ENCODE measurements around the gene SIX5. TPM values are rescaled to one million over a fixed set of nuclear protein-coding genes. Genes with fewer than 3 reads are reported as not detected.
"Not testable (repeated sequence)": the region's sequence is repeated elsewhere in the genome, so short reads cannot be mapped to it uniquely, and the experiment has no call there.

The SIX5 gene
- total RNA-seq, 2 experiments from 2014 or later = 1.5 to 2.8 TPM

DNA sequence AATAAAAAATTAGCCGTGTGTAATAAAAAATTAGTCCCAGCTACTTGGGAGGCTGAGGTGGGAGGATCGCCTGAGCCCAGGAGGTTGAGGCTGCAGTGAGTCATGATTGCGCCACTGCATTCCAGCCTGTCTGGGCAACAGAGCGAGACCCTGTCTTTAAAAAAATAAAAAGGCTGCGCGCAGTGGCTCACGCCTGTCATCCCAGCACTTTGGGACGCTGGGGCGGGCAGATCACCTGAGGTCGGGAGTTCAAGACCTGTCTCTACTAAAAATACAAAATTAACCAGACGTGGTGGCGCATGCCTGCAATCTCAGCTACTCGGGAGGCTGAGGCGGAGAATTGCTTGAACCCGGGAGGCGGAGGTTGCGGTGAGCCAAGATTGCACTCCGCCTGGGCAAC, 40.4 kb downstream of the SIX5 start:
- ATAC-seq; H3K27me3 Mint-ChIP-seq; H3K9me3 Mint-ChIP-seq (ENCODE audit: low read depth); H3K27ac Mint-ChIP-seq; H3K36me3 Mint-ChIP-seq; H3K4me3 Mint-ChIP-seq; DNase-seq: not testable (repeated sequence)
- CTCF ChIA-PET = interaction anchor here (1.6 kb wide), 1 partner anchor 11 kb away, joined by 4 read pairs; no protein-coding TSS in a partner anchor
- H3K4me1 Mint-ChIP-seq = peaks cover 34% of the 10 kb centered on the region

DNA sequence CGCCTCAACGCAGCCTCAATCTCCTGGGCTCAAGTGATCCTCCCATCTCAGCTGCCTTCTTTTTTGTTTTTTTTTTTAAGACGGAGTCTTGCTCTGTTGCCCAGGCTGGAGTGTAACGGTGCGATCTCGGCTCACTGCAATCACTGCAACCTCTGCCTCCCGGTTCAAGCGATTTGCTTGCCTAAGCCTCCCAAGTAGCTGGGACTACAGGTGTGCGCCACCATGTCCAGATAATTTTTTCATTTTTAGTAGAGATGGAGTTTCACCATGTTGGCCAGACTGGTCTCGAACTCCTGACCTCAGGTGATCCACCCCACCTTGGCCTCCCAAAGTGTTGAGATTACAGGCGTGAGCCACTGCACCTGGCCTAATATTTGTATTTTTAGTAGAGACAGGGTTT, 49.0 kb downstream of the SIX5 start:
- DNase-seq; H3K27me3 Mint-ChIP-seq; H3K9me3 Mint-ChIP-seq (ENCODE audit: low read depth); ATAC-seq; H3K27ac Mint-ChIP-seq; H3K4me3 Mint-ChIP-seq: not testable (repeated sequence)
- Mint-ChIP-seq H3K4me1 (peaks cover 37% of the 10 kb centered on the region), H3K36me3 (peaks cover 35% of the 10 kb centered on the region)
- CTCF ChIA-PET = interaction anchor here (0.9 to 2.8 kb wide), 2 partner anchors 26 to 50 kb away, joined by 3 to 8 read pairs; partner anchors contain the start of gene SIX5

DNA sequence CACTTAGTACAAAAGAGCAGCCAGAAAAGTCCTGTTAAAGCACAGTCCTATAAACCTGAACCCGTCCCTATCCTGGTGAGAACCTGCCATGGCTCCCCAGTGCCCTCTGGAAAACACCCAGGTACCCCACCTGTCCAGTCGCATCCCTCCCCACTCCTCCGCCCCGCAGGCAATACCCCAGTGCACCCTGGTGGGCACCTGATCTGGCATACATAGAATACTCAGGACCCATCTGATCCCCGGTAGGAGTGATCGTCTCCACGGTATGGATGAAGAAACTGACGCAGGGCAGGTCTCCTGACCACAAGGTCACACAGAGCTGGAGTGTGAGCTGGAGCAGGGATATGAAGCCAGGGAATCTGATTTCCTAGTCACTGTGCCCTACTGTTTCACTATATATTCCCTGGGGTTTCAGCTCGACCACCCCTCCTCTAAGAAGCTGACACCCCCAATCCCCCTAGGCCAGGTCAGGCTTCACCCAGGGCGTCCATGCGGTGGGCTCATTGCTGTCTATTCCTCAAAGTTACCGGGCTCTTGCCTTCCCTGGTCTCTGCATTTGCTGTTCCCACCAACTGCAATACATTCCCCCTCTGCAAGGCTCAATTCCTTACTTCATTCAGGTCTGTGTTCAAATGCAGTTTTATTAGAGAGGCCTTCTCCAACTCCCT, 50.9 kb downstream of the SIX5 start:
- Mint-ChIP-seq H3K27me3 (no peaks in the 10 kb centered on the region), H3K27ac (peak overlapping the region; percentile 85), H3K4me1 (peaks cover 37% of the 10 kb centered on the region), H3K36me3 (peaks cover 30% of the 10 kb centered on the region), H3K4me3 (peak overlapping the region; percentile 91), H3K9me3 (ENCODE audit: low read depth) (no peaks in the 10 kb centered on the region)
- CTCF ChIA-PET = interaction anchor here (1.0 to 4.4 kb wide), 9 partner anchors 10 to 279 kb away, joined by 4 to 55 read pairs (median 8); partner anchors contain the start of genes FBXO46, QPCTL, SIX5 and SNRPD2
- ATAC-seq = no peak
- no peak for DNase-seq

DNA sequence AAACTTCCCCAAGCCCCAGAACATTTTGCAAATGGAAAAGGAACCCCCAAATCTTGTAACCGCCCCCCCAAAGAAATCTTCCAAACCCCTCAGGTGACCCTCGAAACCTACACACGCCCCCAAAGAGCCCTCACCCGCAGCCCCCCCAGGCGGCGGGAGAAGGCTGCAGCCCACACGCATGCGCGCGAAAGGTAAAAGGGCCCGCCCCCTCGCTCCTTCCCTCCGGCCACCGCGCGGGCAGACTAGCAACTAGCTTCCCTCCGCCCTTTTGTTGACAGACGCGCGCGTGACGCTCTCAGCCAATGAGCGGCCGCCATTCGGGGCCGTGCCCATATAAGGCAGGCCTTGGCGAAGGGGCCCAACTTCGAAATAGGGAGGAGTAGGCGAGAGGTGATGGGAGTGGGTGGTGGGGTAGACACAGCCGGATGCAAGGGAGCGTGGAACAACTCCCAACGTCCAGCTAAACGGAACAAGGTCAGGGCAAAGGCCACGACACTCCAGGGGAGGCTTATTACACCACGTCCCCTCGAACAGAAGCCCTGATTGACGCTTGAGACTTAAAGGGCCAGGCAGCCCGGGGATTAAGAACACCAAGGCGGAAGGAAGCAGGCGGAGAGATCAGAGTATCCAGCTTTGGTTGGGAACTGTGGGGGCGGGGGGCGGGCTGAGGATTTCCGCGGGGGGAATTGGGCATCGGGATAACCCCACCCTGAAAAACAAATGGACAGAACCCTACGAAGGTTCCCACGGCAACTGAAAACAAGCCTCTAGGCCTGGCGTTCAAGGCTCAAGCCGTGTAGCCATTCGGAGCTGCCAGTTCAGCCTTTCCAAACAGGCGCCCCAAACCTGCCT, 51.7 kb downstream of the SIX5 start:
- peak overlapping the region; percentile 91 for H3K4me3 Mint-ChIP-seq
- peak overlapping the region; percentile 85 for H3K27ac Mint-ChIP-seq
- ATAC-seq = peak; percentile 98

DNA sequence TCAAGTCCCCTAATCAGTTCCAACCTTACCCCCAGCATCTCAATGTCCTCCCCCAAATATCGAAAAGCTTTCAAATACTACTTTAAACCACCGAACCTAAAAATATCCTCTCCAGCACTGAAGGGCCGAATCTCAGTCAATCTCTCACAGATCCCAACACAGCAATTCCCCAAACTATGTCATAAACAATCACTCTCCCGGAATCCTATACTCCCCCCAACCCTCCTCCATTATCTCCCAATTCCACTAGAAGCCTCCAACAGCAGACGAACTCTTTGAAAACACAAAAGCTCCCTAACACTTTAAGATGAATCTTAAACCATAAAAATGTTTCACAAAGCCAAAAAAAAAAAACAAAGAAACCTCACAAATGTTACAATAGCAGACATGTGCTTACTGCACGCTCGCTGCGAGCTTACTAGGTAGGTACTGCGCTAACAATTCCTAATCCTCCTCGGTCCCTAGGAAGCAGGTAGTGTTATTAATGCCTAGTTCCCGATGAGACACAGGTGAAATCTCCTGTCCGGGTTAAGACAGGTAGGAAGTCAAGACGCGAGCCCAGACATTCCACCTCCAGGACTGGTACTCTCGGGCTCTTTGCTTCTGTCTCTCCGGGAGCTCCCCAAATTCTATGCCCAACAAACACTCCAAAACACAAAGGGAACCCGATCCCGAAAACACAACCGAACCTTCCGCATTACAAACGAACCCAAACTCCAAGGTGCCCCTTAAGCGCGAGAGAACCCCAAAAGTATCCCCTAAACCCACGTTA, 52.5 kb downstream of the SIX5 start:
- CTCF ChIA-PET = interaction anchor here (0.6 to 4.4 kb wide), 21 partner anchors 8 to 1026 kb away, joined by 3 to 55 read pairs (median 4); partner anchors contain the start of genes FBXO46, IRF2BP1, QPCTL and SIX5
- Mint-ChIP-seq H3K36me3 (peaks cover 29% of the 10 kb centered on the region), H3K9me3 (ENCODE audit: low read depth) (no peaks in the 10 kb centered on the region), H3K27me3 (no peaks in the 10 kb centered on the region), H3K4me1 (peaks cover 37% of the 10 kb centered on the region), H3K27ac (peak overlapping the region; percentile 85), H3K4me3 (peak overlapping the region; percentile 91)
- ATAC-seq (no peak), DNase-seq (no peak)

More for the DNA sequence above, 51.7 kb downstream of the SIX5 start:
- CTCF ChIA-PET = interaction anchor here (0.8 to 4.4 kb wide), 21 partner anchors 8 to 278 kb away, joined by 3 to 55 read pairs (median 4); partner anchors contain the start of genes FBXO46, IRF2BP1, QPCTL and SIX5
- Mint-ChIP-seq H3K9me3 (ENCODE audit: low read depth) (no peaks in the 10 kb centered on the region), H3K4me1 (peaks cover 37% of the 10 kb centered on the region), H3K36me3 (peaks cover 30% of the 10 kb centered on the region), H3K27me3 (no peaks in the 10 kb centered on the region)
- DNase-seq = peak; percentile 99

DNA sequence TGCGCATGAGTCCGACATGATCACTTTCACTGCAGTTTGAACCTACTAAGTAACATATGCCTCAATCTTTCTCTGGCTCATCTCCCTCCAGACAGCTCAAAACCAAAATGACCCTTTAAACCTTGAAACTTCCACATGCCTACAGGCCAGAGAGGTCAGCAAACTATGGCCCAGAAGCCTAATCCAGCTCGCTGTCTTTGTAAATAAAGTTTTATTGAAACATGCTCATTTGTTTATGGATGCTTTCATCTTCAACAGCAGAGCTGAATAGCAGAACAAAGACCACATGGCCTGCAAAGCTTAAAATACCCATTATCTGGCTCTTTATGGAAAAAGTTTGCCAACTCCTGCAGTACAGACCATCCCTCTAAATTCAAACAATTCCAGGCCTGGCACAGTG, 53.9 kb downstream of the SIX5 start:
- Mint-ChIP-seq H3K4me3 (no peak overlapping the region), H3K9me3 (ENCODE audit: low read depth) (no peaks in the 10 kb centered on the region), H3K27ac (no peak overlapping the region), H3K27me3 (no peaks in the 10 kb centered on the region), H3K4me1 (peaks cover 37% of the 10 kb centered on the region), H3K36me3 (peaks cover 18% of the 10 kb centered on the region)
- CTCF ChIA-PET = interaction anchor here (0.7 to 4.4 kb wide), 3 partner anchors 16 to 102 kb away, joined by 4 to 55 read pairs (median 4); partner anchors contain the start of genes FBXO46, QPCTL and SNRPD2
- ATAC-seq = no peak
- DNase-seq = no peak

Other genes with a start within 250 kb of the SIX5 start
- gene OPA3, start 184.4 kb downstream of the SIX5 start, total RNA-seq = 10 to 100 TPM; 13.4 to 16.7 TPM
- not detected for gene GPR4, start 167.0 kb downstream of the SIX5 start, total RNA-seq
- 100 to 1,000 TPM; 122 to 128 TPM for gene EML2, start 129.9 kb downstream of the SIX5 start, total RNA-seq
- 10 to 100 TPM; 12.1 to 14.7 TPM for gene GIPR, start 101.0 kb downstream of the SIX5 start, total RNA-seq
- 100 to 1,000 TPM; 602 to 634 TPM for gene SNRPD2, start 77.3 kb downstream of the SIX5 start, total RNA-seq
- 10 to 100 TPM in 1 of 2 experiments, 1 to 10 TPM in 1; 9.6 to 12.7 TPM for gene QPCTL, start 76.6 kb downstream of the SIX5 start, total RNA-seq
- gene FBXO46, start 38.4 kb downstream of the SIX5 start, total RNA-seq = 10 to 100 TPM; 33.0 to 37.1 TPM
- not detected for gene MEIOSIN, start 35.8 kb downstream of the SIX5 start, total RNA-seq
- gene DMPK, start 13.2 kb upstream of the SIX5 start, total RNA-seq = 10 to 100 TPM; 26.7 to 31.0 TPM
- 10 to 100 TPM; 47.0 to 47.9 TPM for gene DMWD, start 23.6 kb upstream of the SIX5 start, total RNA-seq
- gene RSPH6A, start 46.1 kb upstream of the SIX5 start, total RNA-seq = under 1 TPM; 0.19 to 0.23 TPM
- gene SYMPK, start 93.9 kb upstream of the SIX5 start, total RNA-seq = 100 to 1,000 TPM; 119 to 125 TPM
- under 1 TPM in 1 of 2 experiments, not detected in 1; 0.14 TPM for gene FOXA3, start 95.1 kb upstream of the SIX5 start, total RNA-seq
- 10 to 100 TPM; 18.9 to 19.0 TPM for gene IRF2BP1, start 116.9 kb upstream of the SIX5 start, total RNA-seq
- gene MYPOP, start 133.4 kb upstream of the SIX5 start, total RNA-seq = 10 to 100 TPM; 13.0 to 13.8 TPM
- gene NANOS2, start 145.5 kb upstream of the SIX5 start, total RNA-seq = under 1 TPM in 1 of 2 experiments, not detected in 1; 0.18 TPM
- under 1 TPM; 0.02 to 0.18 TPM for gene NOVA2, start 204.6 kb upstream of the SIX5 start, total RNA-seq
- gene CCDC61, start 226.2 kb upstream of the SIX5 start, total RNA-seq = 10 to 100 TPM; 24.4 to 35.1 TPM

All from activated CD8-positive, alpha-beta memory T cell treated with anti-CD3 and anti-CD28 coated beads, Interleukin-2, amount 10 ng/mL, durations not matched to agents 7 days and 5 days (primary cell).